HepG2 (cell line): ENCODE measurements around the gene RPL37. TPM values are rescaled to one million over a fixed set of nuclear protein-coding genes. Genes with fewer than 3 reads are reported as not detected.

Experiments used
- AHR ChIP-seq: IDR thresholded peaks from 2 replicates; pipeline ENCODE4 v1.6.1; 2018; ENCODE audit warnings: missing genetic modification reagents, missing compliant biosample characterization
- HNF1B ChIP-seq: sonication (generic); formaldehyde crosslinking; IDR thresholded peaks from 2 replicates; pipeline ENCODE4 v1.5.1; 2020; ENCODE audit warnings: mild to moderate bottlenecking, moderate library complexity, missing genetic modification reagents
- MED1 ChIP-seq: sonication (generic); formaldehyde crosslinking; IDR thresholded peaks from 2 replicates; pipeline ENCODE4 v1.4.0; 2020; ENCODE audit warnings: missing genetic modification reagents
- MXI1 ChIP-seq: IDR thresholded peaks from 3 replicates; pipeline ENCODE4 v1.6.1; 2012; ENCODE audit warnings: low read depth, low read length, inconsistent platforms, borderline replicate concordance
- NKX3-1 ChIP-seq: sonication (generic); formaldehyde crosslinking; IDR thresholded peaks from 2 replicates; pipeline ENCODE4 v1.5.0; 2020; ENCODE audit warnings: missing genetic modification reagents
- PATZ1 ChIP-seq: sonication (generic); formaldehyde crosslinking; IDR thresholded peaks from 2 replicates; pipeline ENCODE4 v1.4.0; 2020; ENCODE audit warnings: missing genetic modification reagents
- PCBP2 ChIP-seq: fragments of 200-400 bp; formaldehyde crosslinking; optimal IDR thresholded peaks from 2 replicates; pipeline ENCODE3; 2018; ENCODE audit warnings: low read length, low read depth; ENCODE audit not compliant: poor library complexity, severe bottlenecking
- RAD21 ChIP-seq: fragments of 450-650 bp; formaldehyde crosslinking; IDR thresholded peaks from 2 replicates; pipeline ENCODE4 v1.5.0; 2020; ENCODE audit warnings: mild to moderate bottlenecking
- RFX1 ChIP-seq: fragments of 450-650 bp; IDR thresholded peaks from 2 replicates; pipeline ENCODE4 v1.6.1; 2017
- SALL1 ChIP-seq: sonication (generic); formaldehyde crosslinking; IDR thresholded peaks from 2 replicates; pipeline ENCODE4 v1.8.0; 2022; ENCODE audit warnings: mild to moderate bottlenecking, missing genetic modification reagents
- SOX6 ChIP-seq, 2 experiments: fragments of 450-650 bp in 1 of 2; sonication (generic) in 1 of 2; formaldehyde crosslinking in 1 of 2; IDR thresholded peaks; 2 replicates each; pipeline versions ENCODE4 v1.4.0 to v1.6.1; 2017 to 2020; ENCODE audit warnings: antibody characterized with exemption in 1 of 2, mild to moderate bottlenecking in 1 of 2, missing genetic modification reagents in 1 of 2
- ZBTB40 ChIP-seq, 2 experiments: fragments of 450-650 bp in 1 of 2; sonication (generic) in 1 of 2; formaldehyde crosslinking in 1 of 2; IDR thresholded peaks; 2 replicates each; pipeline versions ENCODE4 v1.6.1 to v1.8.0; 2016 to 2022; ENCODE audit warnings: antibody characterized with exemption in 1 of 2, mild to moderate bottlenecking in 1 of 2, missing genetic modification reagents in 1 of 2
- ZBTB7B ChIP-seq: sonication (generic); formaldehyde crosslinking; IDR thresholded peaks from 2 replicates; pipeline ENCODE4 v1.4.0; 2020; ENCODE audit warnings: missing genetic modification reagents
- ZNF83 ChIP-seq: sonication (generic); formaldehyde crosslinking; IDR thresholded peaks from 2 replicates; pipeline ENCODE4 v1.4.0; 2020; ENCODE audit warnings: missing genetic modification reagents, mild to moderate bottlenecking, borderline replicate concordance
- ZNF883 ChIP-seq: sonication (generic); formaldehyde crosslinking; IDR thresholded peaks from 2 replicates; pipeline ENCODE4 v1.5.1; 2020; ENCODE audit warnings: mild to moderate bottlenecking, missing genetic modification reagents; ENCODE audit errors: not compliant biosample characterization
- polyA plus RNA-seq, 8 experiments: library from polyadenylated mRNA; depleted of rRNA in 3 of 8; stranded (reverse) in 7 of 8; unstranded in 1 of 8; fragments of >200 nt; fragmentation: Illumina TruSeq in 4 of 8; extraction: Trizol in 4 of 8; gene quantifications; 2 replicates each; pipeline versions ENCODE4 v1.2.1 to v1.2.3, GENCODE V29; 2011 to 2016; ENCODE audit warnings: low read depth in 4 of 8, missing spikeins in 1 of 8, mixed read lengths in 1 of 8; ENCODE audit not compliant: insufficient read depth in 1 of 8
- total RNA-seq, 5 experiments: library from RNA; depleted of rRNA; stranded (reverse); fragments of >200 nt; fragmentation: Illumina TruSeq; extraction: Trizol; gene quantifications; 2 replicates each; pipeline ENCODE4 v1.2.3, GENCODE V29; 2016; ENCODE audit warnings: low read depth in 1 of 5

RPL37 gene
- total and polyA plus RNA-seq, 2 of the 13 experiments (the other 11 are each of a cell fraction or from before 2014, with no cell fraction given): 1,981 to 3,367 TPM

GRCh38 chr5:40798012-40798800 lies 36.8 kb downstream of the RPL37 start, which contains the start of gene PRKAA1 (continued):
- TF ChIP-seq ZBTB40 (IDR thresholded peaks at IDR 0.05) (no peak), ZBTB40 (CRISPR knock-in tag; IDR thresholded peaks at IDR 0.05) (0 out of 2 replicates have a peak, but pooled peaks have one; percentile 42), NKX3-1 (CRISPR knock-in tag) (no peak), SALL1 (CRISPR knock-in tag) (peak; percentile 61), RFX1 (no peak), AHR (CRISPR knock-in tag) (peak; percentile 20; the same call in 1 of the 2 replicates), MED1 (CRISPR knock-in tag) (peak; percentile 67), SOX6 (IDR thresholded peaks at IDR 0.05) (no peak), SOX6 (CRISPR knock-in tag; IDR thresholded peaks at IDR 0.05) (peak; percentile 9), HNF1B (CRISPR knock-in tag) (peak; percentile 69), PCBP2 (no peak), MXI1 (no peak; the same call in 2 of the 3 replicates), RAD21 (CRISPR knock-in tag) (peak; percentile 73; the same call in 1 of the 2 replicates), ZBTB7B (peak; percentile 75), ZNF83 (no peak), PATZ1 (CRISPR knock-in tag) (peak; percentile 82), ZNF883 (CRISPR knock-in tag) (peak; percentile 65)
